ENCODE results near the gene CALR3.
A peak's percentile ranks its signal among the peaks of the same experiment; 100 is the strongest.
"Not testable (repeated sequence)": the region's sequence is repeated elsewhere in the genome, so short reads cannot be mapped to it uniquely, and the experiment has no call there.

CALR3 gene, protein sequence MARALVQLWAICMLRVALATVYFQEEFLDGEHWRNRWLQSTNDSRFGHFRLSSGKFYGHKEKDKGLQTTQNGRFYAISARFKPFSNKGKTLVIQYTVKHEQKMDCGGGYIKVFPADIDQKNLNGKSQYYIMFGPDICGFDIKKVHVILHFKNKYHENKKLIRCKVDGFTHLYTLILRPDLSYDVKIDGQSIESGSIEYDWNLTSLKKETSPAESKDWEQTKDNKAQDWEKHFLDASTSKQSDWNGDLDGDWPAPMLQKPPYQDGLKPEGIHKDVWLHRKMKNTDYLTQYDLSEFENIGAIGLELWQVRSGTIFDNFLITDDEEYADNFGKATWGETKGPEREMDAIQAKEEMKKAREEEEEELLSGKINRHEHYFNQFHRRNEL

DNA sequence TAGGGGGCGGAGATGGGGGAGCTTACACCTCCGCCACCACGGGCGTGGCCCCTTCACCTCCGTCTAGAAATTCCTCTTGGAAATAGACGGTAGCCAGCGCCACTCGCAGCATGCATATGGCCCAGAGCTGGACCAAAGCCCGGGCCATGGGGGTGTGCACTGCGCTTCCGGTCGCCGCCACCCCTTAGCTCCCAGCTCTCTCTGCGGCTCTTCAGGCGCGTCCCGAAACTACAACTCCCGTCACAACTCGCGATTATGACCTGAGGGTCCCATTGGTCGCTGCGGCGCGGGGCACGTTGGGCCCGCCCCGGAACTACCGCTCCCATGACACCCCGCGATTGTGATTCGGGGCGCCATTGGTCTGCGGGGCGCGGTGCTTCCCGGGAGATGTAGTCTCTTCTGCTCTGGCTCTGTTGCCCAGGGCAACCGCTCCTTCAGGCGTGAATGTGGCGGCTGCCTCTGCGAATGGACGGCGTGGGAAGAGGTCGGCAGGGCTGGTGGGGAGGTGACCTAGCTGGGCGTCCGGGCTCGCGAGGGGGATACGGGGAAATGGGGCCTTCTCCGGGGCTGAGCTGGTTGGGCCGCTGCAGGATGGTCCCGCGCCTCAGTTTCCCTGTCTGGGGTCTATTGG lies at the start of gene CALR3, which contains the start of gene C19orf44:
Gene CALR3, minus strand, starts transcription at position 186 of the 631 bp plus-strand sequence. Its CDS starts 38 bp downstream, at position 148.
Gene C19orf44, plus strand, starts transcription at position 413 of the 631 bp plus-strand sequence. CDS start 4,399 bp downstream, outside the sequence.
- peak; percentile 94 for DNase-seq (ENCODE audit: low read depth)

DNA sequence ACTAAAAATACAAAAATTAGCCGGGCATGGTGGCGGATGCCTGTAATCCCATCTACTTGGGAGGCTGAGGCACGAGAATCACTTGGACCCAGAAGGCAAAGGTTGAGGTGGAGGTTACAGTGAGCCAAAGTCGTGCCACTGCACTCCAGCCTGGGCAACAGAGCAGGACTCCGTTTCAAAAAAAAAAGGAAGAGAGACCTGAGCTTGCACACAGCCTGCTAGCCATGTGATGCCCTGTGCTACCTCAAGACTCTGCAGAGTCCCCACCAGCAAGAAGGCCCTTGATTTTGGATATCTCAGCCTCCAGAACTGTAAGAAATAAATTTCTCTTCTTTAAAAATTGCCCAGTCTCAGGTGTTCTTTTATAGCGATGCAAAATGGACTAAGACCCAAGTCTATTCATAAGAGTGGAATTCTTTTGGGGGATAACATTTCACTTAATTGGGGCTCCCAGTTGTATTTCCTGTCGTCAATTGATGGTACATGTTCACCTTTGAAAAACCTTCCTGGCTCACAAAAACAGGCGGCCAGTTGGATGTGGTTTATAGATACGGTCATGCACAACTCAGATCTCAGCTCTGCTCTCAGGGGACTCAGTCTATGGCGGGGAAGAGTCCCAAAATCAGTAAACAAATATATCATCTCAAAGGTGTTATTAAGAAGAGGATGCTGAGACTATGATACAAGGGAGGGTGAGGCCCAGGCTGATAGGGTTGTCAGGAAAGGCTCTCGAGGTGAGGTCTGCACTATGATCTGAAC lies 48.7 kb upstream of the CALR3 start:
- no peak for DNase-seq (ENCODE audit: low read depth)

DNA sequence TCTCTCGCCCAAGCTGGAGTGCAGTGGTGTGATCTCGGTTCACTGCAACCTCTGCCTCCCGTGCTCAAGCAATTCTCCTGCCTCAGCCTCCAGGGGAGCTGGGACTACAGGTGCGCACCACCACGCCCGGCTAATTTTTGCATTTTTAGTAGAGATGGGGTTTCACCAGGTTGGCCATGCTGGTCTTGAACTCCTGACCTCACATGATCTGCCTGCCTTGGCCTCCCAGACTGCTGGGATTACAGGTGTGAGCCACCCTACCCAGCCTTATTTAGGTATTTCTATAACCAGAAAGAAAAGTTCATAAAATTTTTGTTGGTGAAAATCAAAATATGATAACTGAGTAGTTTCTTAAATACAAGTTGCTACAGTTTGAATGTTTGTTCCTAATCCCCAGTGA lies 47.8 kb upstream of the CALR3 start:
- not testable (repeated sequence) for DNase-seq (ENCODE audit: low read depth)

DNA sequence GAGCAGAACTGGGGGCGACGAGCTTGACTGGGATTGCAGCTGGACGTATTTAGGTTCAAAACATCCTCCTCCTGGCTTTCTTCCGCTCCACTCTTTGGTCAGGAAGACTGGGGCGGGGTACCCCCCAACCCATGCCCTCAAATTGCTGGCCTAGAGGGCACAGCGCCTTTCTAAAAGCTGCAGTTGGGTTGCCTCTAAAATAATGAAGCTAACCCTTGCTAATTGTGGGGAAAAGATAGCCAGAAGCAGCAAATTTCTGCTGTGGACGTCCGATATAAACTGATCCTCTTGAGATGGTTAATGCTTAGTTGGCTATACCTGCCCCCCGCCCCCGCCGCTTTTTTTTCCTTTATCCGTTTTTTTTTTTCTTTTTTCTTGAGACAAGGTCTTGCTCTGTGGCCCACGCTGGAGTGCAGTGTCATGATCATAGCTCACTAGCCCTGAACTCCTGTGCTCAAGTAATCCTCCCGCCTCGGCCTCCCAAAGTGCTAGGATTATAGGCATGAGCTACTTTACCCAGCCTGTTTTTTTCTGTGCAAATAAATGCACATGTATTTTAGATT lies 47.0 kb upstream of the CALR3 start:
- DNase-seq (ENCODE audit: low read depth): no peak

DNA sequence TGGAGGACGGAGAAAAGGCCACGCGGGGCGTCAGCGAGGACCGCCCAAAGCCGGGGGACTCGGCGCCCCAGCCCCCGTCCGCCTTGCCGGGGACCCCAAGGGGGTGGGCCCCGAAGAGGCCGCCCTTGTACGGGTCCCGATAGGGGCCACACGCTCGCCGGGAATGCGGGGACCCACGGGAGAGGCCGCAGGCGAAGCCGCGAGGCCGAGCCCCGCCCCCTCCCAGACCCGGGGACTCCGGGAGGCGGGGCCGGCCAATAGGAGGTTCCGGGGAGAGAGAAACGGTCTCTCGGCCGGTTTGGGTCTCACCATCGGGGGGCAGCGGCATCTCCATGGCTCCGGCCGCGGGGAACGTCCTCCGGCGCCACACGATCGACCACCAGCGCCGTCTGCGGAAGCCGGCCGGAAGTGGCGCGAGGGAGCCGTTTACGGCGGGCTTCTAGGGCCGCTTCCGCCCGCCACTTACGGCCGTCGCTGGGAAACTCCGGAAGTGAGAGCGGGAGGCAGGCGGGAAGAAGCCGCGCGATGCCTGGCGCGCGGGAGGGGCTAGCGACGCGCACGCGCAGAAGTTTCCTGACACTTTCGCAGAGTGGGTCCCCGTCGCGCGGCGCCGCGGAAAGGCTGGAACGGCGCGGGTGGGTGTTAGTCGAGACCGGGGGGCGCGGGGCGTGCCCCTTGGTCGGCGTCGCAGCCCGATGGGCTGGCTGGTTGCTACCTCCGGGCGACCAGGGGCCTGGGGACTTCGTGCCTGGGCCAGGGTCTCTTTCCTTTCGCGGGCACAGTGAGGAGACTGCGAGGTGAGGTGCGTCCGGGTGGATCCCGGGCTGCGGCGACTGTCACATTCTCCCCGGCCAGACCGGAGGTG lies 46.3 kb upstream of the CALR3 start, which contains the start of gene CHERP:
Gene CHERP, minus strand, starts transcription at position 393 of the 865 bp plus-strand sequence. Its CDS starts 59 bp downstream, at position 334.
- DNase-seq (ENCODE audit: low read depth): peak; percentile 92

DNA sequence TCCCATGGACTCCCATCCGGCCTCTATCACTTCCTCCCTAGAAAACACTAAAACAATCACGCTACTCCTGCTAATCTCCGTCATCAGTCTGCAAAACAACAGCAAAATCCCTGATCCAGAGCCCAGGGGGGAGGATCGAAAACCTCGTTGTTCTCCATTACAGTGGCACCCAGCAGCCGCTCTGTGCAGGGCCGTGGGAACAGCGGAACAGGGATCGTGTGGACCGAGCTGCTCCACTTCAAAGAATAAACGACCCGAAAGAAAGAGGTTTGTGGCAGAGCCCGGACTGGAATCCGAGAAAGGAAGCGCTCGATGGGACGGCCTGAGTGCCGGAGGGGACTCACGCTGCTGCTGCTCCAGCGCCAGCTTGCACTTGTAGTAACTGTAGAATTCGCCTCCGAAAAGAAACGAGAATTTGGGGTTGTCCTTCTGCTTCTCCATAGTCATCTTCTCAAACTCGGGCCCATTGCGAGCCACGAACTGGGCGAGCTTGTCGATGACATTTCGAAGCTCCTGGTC lies 45.6 kb upstream of the CALR3 start:
- no peak for DNase-seq (ENCODE audit: low read depth)

DNA sequence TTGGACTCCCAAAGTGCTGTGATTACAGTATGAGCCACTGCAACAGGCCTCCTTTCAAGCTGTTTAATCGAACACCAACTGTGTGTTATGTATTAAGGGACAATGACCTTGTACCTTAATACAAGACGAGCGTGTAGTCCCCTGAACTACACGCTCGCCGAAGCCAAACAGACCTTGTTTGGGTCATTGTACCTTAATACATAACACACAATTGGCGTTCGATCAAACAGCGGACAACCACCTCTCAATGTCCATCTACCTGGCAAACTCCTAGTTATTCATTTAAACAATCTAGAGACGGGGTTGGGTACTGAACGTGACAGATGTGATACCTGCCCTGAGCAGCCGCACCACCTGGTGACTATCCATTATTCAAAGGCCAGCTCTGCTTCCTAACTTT lies 45.0 kb upstream of the CALR3 start:
- DNase-seq (ENCODE audit: low read depth): no peak

DNA sequence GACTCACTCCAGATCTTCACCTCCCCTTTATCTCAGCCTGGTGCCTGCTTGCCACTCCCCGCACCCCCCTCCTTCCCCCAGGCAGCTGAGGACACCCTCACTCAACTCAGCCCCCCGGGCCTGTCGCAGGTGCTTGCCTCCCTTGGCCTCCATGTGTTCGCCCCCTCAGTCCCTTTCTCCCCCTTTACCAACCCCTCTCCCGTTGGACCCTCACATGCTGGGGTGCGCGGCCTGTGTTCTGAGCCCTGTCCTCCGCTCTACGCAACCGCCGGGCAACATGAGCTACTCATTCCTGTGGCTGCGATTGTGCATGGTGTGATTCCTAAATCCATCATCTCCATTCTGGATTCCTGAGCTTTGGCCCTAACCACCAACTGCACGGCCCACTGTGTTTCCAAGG lies 41.1 kb upstream of the CALR3 start:
- no peak for DNase-seq (ENCODE audit: low read depth)

DNA sequence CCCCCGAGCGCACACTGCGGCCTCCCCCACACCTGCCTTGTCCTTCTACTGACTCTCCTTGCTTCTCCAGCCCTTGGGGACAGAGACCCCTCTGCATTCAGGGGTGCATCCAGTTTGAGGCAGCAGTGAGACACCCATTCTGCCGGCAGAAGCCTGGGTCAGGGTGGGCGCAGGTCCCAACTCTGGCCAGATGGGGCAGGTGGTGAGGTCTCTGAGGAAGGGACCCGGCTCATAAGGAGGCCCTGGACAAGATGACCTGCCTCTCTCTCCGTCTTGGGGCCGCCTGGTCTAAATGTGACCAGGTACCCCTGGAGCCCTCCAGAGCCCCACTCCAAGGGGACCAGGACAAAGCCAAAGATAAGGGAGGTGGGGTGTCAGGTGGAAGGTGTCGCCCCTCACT lies 40.2 kb upstream of the CALR3 start:
- no peak for DNase-seq (ENCODE audit: low read depth)

DNA sequence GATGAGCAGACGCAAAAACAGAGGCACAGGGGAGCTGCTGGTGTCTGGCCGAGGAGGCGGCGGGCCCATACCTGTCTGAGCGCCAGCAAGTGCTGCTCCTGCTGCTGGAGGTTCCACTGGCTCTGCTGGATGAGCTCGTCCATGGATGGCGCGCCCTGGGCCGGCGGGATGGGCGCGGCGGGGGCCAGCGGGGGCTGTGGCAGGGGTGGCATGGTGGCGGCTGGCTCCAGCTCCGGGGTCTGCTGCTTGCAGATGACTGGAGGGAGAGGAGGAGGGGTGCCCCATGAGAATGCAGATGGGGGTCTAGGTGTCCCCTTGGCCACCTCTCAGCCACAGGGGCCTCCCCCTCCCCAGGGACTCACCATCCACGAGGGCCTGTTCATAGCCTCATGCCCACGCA lies 39.4 kb upstream of the CALR3 start:
- DNase-seq (ENCODE audit: low read depth): no peak

DNA sequence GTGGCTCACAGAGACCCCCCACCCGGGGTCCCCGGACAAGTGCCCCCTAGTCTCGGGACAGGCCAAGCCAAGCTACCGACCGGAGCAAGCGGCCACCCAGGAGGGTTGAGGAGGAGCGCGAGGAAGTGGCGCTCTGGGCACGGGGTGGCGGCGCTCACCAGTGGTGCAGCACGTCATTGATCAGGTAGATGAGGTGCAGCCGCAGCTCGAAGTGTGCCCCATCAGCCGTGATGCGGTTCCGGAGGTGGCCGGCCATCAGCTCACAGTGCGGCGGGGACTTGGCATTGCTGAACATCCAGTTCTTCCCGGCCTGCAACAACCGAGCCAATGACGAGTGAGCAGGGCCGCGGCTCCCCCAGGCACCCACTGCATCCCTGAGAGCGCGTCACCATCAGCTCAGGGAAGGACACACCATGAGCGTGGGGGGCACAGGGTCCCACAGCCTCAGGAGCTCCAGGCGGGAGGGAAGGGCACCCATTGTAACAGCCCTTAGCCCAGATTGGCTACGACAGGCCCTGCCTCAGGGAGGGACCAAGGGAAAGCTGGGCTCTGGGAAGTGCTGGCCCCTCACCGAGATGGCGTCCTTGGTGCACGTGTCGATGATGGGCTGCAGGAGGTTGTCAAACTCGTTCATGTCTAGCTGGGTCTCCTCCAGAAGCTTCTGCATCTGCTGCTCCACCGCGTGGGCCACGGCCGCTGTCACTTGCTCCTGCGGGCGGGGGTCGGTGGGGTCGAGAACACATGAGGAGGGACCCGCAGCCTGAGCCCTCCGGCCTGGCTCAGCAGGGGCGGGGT lies 36.7 kb upstream of the CALR3 start:
- DNase-seq (ENCODE audit: low read depth): no peak

DNA sequence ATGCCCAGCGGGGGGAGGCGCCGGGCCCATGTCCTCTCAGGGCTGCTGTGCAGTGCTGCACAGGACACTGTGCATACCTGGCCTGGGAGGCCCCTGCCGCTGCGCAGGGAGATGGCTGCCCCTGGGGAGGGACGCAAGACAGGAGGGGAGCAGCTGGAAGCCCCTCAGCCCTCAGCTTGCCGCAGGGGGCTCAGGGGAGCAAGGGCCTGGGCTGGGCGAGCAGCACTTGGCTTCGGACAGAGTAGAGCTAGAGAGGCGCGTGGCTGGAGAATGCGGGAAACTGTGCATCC lies 35.4 kb upstream of the CALR3 start:
- DNase-seq (ENCODE audit: low read depth): no peak

DNA sequence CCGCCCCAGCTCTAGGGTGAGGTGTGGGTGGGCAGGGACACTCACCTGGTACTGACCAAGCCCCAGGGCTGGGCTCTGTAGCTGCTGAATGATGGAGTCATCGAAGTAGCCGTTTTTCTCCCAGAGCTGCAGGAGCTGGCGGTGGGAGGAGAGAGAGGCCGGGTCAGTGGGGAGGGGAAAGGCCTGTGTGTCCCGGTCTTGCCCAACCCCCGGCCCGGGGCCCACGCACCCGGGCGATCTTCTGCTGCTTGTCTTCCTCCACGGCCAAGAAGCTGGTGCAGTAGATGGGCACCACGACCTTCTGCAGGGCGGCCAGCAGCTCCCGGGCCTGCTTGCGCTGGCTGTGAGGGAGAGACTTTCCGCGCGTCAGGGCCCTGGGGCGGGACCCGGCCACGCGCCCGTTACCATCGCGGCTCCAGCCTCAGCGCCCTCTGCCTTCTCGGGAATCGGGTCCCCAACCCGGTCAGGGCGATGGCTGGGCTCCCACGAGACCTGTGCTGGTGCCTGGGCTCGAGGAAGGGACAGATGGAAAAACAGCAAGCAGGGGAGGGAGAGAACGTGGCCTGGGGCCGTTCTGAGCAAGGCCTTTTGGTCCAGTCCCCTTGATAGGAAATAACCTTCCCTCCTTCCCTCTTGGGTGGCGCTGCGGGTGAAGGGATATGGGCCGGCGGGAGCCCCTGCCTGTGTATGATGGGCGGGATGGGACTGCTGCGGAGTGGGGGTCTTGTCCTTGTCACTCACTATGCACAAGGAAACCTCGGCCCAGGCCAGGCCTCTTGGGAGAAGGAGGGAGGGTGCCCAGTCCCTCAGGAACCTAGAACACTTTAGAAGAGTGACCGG lies 34.8 kb upstream of the CALR3 start:
- no peak for DNase-seq (ENCODE audit: low read depth)

DNA sequence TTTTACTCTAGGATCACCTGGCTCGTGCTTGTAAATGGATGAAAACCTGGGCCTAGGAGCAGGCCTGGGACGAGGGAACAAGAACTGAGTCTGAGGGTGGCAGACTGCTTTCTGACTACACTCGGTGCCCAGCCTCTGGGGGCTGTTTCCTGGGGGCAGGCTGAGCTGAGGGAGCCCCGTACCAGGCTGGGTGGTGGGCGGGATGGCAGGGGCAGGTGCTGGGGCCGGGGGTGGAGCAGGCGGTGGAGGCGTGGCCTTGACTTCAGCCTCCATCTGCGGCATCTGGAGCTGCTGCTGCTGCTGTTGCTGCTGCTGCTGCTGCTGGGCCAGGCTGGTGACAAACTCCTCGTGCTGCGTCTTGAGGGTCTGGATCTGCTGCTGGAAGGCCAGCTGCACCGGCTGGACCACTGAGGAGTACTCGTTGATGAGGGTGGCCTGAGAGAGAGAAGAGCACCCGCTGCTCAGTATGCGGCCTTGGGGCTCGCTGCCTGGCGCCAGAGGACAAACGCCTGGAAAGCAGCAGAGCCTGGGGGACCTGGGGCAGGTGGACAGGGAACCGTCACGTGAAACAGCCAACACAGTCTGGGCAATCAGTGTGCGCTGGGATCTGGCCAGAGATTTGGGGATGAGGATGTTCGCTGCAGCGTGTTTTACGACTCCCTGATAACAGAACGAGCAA lies 33.6 kb upstream of the CALR3 start:
- no peak for DNase-seq (ENCODE audit: low read depth)

DNA sequence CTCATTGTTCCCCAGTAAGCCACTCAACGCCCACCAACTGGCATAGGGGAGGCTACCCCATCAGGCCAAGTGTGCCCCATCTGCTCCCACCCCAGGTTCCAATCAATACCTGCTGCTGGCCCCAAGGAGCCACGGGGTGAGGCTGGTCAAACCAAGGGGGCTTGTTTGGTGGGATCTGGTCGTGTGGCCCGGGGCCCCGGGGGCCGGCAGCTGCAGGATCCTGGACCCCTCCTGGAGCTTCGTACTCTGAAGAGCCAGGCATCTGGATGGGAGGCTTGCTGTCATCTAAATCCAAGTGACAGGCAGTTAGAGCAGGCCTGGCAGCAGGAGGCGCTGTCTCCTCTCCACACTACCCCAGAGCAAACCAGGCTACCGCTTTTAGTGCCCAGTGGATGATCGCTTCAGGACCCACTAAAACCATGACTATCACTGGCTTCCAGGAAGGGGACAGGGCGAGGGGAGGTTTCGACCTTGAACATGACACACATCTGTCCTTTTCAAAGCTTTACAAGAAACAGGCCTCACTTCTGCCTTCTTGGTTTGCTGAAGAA lies 32.1 kb upstream of the CALR3 start:
- DNase-seq (ENCODE audit: low read depth): no peak

DNA sequence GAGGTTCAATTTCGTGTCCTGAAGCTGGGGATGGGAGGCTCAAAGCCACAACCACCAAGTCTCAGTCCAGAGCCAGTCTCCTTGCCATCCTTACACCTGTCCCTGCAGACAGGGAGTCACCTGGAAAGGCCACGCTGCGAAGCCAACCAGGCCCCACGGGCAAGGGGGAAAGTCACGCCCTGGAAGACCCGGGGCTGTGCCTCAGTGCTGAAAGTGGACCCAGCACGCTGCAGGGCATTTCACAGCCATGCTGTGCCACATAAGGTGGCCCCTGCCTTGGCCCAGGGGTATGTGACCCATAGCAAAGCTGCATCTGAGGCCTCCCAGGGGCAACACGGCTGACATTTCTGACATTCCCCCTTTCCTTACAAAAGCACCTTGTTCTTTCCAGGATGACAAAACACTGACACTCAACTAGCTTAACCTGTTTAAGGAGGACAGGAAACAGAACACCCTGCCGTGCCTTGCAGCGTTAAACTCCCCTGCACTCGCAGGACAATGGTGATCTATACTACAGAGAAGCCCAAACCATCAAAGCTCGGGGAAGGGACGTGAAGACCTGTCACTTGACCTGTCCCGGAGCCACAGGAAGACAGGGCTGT lies 31.5 kb upstream of the CALR3 start:
- DNase-seq (ENCODE audit: low read depth): no peak

DNA sequence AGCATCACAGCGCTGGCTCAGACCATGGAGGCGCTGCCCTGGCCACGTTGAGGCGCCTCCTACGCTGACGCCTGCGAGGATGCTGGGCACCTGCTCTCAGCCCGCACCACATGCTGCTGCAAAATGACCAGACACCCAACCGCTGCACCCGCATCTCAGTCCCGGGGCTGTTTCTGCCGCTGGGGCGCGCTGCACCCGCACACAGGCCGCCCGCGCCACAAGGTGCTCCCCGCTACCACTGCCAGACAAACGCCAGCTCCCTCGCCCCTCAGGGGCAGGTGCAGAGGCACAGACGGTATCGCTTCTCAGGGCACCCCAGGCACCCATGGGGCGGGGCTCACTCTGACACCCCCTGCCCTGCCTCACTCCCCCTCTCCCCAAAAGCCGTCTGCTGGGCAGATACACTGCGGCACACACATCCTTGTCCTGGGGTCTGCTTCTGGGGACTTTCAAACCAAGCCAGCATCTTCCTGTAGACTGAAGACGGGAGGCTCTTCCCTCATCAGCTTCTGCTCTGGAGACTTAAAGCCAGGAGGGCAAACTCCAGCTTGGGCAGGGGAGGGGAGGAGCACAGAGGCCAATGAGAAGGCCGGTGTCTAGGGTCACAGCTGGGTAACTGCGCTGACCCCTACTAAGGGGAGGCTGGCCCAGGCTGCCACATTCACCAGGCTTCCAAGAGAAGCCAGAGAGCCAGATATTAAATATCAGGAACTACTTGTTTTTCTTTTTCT lies 29.9 kb upstream of the CALR3 start:
- DNase-seq (ENCODE audit: low read depth): no peak
